HG02610 (cell line): ENCODE data around the gene RSBN1.

Source experiments
- ATAC-seq: cut with Tn5 transposase; IDR thresholded peaks from one replicate; pipeline ENCODE4 v1.9.1; 2021; ENCODE audit warnings: mild to moderate bottlenecking, moderate library complexity; ENCODE audit not compliant: unreplicated experiment

RSBN1 gene

DNA sequence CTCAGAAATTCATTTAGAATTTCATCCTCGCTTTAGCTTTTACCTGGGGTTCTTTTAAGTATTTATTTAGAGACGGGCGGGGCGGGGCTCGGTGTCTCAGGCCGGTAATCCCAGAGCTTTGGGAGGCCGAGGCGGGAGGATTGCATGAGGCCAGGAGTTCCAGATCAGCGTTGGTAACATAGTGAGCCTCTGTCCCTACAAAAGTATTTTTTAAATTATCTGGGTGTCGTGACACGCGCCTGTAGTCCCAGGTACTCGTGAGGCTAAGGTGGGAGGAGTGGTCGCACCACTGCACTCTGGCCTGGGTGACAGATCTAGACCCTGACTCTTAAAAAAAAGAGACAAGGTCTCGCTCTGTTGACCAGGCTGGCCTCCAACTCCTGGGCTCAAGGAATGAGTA is 942 bp upstream of the RSBN1 start:
- ATAC-seq, result no peak

GRCh38 chr1:113812661-113813135 is 422 bp upstream of the RSBN1 start:
- no peak for ATAC-seq

DNA sequence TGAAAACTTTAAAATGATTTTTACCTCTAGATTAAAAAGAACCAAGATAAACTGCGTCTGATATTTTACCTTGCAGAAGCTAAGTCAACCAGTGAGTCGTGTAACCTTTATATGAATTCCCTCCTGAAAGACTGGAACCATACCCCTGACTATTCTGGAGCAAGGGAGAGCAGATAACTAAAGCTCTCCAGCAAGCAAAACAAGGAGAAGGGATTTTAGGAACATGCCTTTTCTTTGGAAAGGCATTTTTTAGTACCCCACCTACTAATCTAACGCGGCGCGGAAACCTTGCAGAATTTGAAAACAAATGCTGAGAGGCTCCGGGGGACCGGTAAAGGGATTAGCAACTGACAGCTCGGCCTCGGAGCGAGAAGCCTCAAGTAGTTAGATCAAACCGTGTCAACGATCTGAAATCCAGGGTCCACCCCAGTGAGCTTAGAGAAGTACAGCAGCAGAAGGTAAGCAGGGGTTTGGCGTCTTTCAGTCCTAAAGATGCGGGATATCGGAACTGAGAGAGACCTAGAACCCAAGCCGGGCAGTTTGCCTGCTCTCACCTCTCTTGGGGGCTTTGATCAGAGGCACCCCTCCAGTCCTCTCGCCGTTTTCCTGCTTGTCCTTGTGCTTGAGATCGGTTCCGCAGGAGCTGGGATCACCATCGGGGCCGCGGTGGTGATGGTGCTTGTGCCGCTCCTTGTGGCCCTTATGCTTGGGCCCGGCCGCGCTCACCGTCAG is 954 bp downstream of the RSBN1 start:
- ATAC-seq, result peak; percentile 0

DNA sequence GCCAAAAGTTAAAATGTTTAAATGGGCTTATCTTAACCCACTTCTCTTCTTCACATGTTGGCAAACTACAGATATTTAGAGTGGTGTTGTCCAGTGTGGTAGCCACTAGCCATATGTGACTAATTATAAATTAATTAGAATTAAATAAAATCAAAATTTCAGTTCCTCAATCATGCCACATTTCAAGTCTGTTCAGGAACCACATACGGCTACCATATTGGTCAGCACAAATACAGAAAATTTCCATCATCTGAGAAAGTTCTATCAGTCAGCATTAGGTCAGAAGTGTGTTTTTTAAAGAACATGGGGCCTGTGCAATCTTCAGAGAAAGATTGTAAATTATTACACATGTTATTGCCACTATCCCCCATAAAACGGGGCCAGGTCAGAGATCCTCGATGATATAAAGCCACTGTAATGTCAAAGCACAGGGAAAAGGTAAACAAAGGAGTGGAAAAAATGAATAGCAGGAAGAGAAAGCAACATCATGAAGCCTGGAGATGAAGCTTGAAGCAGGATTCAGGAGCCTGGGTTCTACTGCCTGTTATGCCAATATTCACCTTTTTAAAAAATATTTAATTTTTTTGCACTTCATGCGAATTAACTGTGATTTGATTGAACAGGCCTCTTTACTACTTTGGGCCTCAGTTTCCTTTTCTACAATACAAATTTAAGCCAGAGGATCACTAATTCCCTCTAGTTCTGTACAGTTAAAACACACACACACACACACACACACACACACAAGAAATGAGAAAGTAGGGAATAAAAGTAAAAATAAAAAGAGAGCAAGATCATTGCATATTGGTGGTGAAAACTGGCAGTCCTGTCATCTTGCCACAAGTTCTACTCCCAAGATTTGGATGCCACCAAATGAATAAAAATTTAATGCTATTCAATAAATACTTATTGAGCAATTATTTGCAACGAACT is 2.3 kb downstream of the RSBN1 start:
- ATAC-seq, result no peak

DNA sequence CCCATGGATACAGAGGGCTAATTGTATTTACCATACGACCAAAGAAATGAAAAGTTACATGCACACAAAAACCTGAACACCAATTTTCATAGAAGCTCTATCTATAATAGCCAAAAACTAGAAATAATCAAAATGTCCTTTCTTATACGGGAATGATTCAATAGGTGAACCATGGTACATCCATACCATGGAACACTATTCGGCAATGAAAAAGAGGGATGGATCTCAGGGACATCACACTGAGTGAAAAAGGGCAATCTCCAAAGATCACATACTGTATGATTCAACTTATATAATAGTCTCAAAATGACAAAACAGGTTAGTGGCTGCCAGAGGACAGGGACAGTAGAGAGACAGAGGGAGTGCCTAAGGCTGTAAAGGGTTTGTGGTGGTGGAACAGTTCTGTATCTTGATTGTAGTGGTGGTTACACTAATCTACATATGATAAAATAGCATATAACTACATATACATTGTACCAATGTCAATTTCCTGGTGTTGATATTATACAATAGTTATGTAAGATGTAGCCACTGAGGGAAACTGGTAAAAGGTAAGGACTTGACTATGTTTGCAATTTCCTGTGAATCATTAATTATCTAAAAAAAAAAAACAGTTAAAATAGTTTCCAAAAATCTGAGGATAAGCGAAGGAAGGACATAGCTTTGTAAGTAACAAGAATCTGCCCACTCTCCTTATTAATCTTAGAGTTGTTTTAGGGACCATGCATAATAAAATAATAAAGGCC is 3.7 kb downstream of the RSBN1 start:
- no peak for ATAC-seq

- no peak for ATAC-seq
These were observed 6.6 kb downstream of the RSBN1 start for GRCh38 chr1:113805639-113806038.

GRCh38 chr1:113805256-113805531 is 7.1 kb downstream of the RSBN1 start:
- ATAC-seq, result no peak

GRCh38 chr1:113804421-113805255 is 7.6 kb downstream of the RSBN1 start:
- no peak for ATAC-seq

DNA sequence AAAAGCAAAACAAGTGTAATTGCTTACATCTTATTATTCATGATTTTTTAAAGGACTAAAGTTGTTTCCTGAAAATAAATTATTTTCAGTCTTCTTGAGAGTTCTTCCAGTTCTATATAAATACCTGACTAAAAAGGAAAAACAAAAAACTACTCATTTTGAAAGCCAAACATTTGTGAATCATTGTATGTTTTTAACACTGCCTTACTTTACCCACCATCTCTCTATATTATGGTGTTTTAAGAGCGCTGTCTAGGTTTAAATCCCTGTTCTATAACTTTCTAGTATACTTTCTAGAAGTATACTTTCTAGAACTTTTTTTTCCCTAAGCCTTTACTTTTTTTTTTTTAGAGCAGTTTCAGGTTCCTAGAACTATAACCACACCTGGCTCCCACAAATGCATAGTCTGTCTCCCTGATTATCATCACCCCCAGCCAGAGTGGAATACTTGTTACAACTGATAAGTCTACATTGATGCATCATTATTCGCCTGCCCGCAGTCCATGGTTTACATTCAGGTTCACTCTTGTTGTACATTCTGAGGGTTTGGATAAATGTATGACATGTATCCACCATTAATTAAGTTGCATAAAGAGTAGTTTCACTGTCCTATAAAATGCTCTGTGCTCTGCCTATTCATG is 9.8 kb downstream of the RSBN1 start:
- no peak for ATAC-seq

- ATAC-seq, result no peak
These were observed 11.8 kb downstream of the RSBN1 start for GRCh38 chr1:113800487-113800886.

DNA sequence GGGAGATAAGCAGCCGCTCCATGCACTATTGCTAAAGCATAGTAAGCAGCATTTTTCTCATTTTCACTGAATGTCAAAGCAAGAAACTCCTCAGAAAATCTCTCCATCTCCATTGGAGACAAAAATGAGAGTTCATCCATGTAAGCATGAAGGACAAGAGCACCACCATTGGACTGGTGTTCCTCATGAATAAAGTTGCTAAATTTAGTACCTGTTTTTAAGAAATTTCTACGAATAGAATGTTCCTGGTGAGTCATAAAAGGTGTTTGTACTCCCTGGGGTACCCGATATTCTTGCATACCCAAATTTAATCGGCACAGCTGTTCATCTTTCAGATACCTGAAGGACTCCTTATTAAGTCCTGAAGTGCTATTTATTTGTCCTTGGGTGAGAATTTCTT is 14.8 kb downstream of the RSBN1 start:
- no peak for ATAC-seq

DNA sequence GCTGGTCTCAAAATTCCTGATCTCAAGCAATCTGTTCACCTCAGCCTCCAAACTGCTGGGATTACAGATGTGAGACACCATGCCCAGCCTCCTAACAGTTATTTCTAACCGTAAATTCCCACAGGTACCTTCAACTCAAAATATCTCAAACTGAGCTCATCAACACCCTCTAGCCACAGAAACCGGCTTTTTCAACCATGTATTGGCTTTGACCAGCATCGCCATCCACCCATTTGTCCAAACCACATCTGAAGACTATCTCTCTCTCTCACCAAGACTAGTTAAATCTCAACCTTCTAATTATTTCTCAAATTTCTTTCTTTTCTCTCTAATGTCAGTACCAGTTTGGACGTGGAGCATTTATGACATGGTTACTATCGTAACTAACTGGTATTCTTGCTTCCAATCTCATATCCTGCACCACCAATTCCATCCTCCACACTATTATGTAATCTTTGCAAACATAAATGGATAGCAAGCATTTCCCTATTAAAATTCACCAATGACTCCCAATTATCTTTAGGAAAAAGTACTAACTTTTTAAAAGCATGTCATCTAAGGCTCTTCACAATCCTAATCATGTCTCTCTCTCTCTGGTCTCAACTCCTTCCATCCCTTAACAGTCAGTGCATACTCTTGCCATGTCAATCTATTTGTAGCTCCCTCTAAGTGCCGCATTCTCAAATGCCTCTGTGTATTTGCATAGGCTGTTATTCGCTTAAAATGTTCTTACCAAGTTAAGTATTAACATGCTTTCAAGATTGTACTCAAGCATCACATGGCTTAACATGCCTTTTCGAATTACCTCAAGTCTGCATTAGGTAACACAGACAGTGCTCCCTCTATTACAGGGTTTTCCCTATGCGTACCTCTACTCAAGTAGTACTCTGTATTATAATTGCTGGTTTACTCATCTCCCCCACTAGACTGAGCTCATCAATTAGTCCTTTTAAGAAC is 18.1 kb downstream of the RSBN1 start:
- peak; percentile 47 for ATAC-seq

DNA sequence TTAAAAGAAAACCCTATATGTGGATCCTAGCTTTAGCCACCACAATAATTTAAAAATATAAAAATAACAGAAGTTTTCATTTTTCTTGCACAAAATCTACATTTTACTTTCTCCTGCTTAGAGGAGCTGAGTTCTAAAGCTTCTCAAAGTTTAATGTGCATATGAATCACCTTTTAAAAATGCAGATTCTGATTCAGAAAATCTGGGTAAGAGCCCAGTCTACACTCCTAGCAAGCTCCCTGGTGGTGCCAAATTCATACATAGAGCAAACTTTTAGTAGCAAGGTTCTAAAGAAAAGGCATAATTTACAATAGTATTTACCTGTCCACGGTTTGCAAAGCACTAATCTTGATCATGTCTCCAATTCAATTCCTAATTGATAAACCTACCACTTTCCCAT is 19.3 kb downstream of the RSBN1 start:
- no peak for ATAC-seq

DNA sequence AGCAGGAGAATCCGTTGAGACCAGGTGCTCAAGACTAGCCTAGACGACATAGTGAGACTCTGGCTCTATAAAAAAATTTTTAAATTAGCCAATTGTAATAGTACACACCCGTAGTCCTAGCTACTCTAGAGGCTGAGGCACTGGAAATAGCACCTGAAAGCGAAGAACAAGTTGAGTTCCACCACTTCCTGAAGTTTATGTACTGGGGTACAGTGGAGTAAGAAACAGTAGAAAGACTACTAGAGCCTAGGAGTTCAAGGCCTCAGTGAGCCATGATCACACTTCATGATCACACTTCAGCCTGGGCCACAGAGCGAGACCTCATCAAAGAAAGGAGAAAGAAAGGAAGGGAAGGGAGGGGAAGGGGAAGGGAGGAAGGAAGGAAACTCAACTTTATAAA is 19.8 kb downstream of the RSBN1 start:
- ATAC-seq, result peak; percentile 41

DNA sequence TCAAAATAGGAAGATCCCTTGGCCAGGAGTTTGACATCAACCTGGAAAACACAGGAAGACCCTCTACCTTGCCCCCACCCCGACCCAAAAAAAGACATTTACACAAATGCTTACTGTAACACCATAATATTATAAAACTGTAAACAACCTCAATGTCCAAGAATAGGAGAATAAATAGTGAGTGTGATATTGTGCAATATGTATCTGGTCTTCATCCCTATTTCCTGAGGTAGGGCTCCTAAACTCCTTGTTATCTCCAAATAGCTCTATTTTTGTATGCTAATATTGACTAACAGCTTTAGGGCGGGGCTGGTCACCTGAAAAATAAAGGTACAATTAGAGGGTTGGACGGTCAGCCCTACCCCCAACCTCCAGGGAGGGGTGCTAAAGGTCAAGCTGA is 23.5 kb downstream of the RSBN1 start:
- no peak for ATAC-seq

GRCh38 chr1:113787663-113788062 is 24.6 kb downstream of the RSBN1 start:
- ATAC-seq, result no peak

DNA sequence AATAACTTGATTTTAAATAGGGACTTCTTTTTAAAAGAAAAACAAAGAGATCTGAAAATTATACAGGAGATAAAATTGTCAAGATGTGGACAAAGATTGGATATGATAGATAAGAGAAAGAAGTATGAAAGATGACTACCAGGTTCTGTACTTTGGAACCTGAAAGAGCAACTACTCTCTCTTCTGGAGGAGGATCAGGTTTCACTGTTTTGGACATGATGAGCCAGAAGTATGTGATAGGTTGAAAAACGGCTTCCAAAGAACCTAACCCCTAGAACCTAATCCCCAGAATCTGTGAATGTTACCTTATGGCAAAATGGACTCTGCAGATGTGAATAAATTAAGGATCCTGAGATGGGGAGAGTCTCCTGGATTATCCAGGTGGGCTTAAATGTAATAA is 26.2 kb downstream of the RSBN1 start:
- ATAC-seq, result no peak

DNA sequence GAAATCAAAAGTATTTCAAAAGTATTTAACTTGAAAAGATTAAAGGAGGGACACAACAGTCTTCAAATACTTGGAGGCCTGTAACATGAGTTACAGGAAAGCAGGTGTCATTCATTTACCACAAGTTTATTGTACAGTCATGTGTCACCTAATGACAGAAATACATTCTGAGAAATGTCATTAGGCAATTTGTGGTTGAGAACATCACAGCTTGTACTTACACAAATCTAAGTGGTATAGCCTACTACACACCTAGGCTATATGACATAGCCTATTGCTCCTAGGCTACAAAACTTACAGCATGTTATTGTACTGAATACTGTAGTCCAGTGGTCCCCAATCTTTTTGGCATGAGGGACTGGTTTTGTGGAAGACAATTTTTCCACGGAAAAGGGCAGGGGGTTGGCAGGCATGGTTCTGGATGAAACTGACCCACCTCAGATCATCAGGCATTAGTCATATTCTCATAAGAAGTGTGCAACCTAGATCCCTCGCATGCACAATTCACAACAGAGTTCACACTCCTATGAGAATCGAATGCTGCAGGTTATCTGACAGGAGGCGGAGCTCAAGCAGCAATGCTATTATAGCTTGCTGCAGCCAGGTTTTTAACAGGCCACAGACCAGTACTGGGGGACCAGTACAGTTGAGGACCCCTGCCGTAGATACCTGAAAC is 28.0 kb downstream of the RSBN1 start:
- peak; percentile 79 for ATAC-seq
